CD1c-positive myeloid dendritic cell (primary cell): ENCODE measurements around the gene TSR1.

Experiments
- DNase-seq: peaks from one replicate; pipeline ENCODE4 v3.0.0-alpha.2; 2016; ENCODE audit errors: extremely low spot score

TSR1 gene

DNA sequence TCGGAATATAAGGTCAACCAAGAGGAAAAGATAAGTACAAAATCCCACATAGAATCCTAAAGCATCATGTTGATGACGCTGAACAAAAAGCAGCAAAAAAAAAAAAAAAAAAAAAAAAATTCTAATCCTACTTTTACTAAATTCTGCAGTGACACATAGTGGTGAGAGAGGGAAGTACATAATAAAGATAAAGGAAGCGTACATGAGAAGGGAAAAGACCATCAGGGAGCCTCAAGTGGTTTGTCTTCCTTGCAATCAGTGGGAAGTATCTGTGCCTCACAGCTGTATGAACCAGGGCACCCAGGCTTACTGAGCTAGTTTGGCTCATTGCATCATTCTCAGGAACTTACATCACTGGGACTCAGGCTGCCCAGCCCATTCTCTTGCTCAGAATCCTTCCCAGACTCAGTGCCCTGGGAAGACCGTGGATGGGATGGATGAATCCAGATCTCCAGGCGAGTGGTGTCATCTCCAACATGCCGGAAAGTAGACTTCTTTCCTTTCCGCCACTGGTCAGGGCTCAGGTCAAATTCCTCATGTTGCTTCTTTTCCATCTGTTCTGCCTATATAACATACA, 53.9 kb downstream of the TSR1 start:
- peak; percentile 75 for DNase-seq

DNA sequence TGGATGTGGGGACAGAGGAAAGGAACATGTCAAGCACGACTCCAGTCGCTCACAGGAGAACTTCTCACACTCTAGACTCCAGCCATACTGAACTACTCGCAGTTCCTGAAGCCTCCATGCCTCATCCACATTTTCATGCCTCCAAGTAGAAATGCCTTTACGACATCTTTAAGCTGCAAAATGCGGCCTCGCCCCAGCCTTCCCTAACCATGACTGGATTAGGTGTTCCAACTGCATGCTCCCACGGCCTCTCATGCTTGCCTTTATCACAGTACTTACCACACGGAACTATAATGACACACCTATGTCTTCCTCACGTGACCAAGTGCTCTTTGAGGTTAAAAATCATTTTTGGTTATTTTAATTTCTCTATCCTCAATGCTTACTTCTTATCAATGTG, 56.5 kb downstream of the TSR1 start:
- no peak for DNase-seq

GRCh38 chr17:2277429-2278170, 58.7 kb downstream of the TSR1 start:
- no peak for DNase-seq

DNA sequence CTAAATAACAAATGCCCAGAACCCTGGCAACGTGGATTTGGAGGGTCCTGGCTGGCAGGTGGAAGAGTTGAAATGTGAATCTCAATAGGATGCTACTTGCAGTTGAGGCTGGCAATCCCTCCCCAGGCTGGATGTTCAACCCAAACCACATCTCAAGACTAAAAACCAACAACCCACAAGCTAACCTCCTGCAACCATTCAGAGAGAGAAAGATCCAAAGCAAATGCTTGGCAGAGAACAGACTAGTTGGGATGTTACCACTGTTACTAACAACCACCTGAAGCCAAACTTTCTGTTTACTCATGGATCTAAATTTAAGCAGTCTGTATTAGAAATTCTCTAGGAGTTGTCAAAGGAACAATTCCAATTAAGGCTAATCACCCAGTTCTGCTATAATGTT, 60.5 kb downstream of the TSR1 start:
- DNase-seq: no peak

GRCh38 chr17:2274414-2274813, 61.8 kb downstream of the TSR1 start:
- no peak for DNase-seq
